Esophagus muscularis mucosa (tissue), 4 donors: Measurements from ENCODE around the gene ANGPTL5. TPM values are rescaled to one million over a fixed set of nuclear protein-coding genes. Genes with fewer than 3 reads are reported as not detected.

Experiments
- DNase-seq: peaks from one replicate; pipeline ENCODE4 v3.0.0-alpha.2; 2017; ENCODE audit errors: extremely low spot score
- H3K27ac ChIP-seq, 4 donors: fragments of 200-600 bp; sonication (generic); replicated peaks in 1 of 4; 1 replicate in 3 of 4; 2 replicates in 1 of 4; pipeline ENCODE4 v1.5.1; 2016 to 2019; ENCODE audit warnings: mild to moderate bottlenecking in 1 of 4
- H3K27me3 ChIP-seq, 4 donors: fragments of 200-600 bp; sonication (generic); one replicate each; pipeline versions ENCODE4 v1.5.1 to v1.6.0; 2016 to 2019
- H3K36me3 ChIP-seq, 4 donors: fragments of 200-600 bp; sonication (generic); one replicate each; pipeline ENCODE4 v1.5.1; 2016 to 2019
- H3K4me1 ChIP-seq, 4 donors: fragments of 200-600 bp; sonication (generic); one replicate each; pipeline ENCODE4 v1.5.1; 2016 to 2019
- H3K4me3 ChIP-seq, 4 donors: fragments of 200-600 bp; sonication (generic); 1 replicate in 2 of 4; 2 replicates in 2 of 4; pipeline ENCODE4 v1.5.1; 2016 to 2019; ENCODE audit warnings: mild to moderate bottlenecking in 4 of 4, moderate library complexity in 1 of 4
- H3K9me3 ChIP-seq, 4 donors: fragments of 200-600 bp; sonication (generic); 1 replicate in 3 of 4; 2 replicates in 1 of 4; pipeline ENCODE4 v1.5.1; 2016 to 2019
- EP300 ChIP-seq: sonication (generic); formaldehyde crosslinking; IDR thresholded peaks from one replicate; pipeline ENCODE4 v1.6.1; 2017; ENCODE audit warnings: antibody characterized with exemption
- POLR2A ChIP-seq: fragments of 450-650 bp; IDR thresholded peaks from one replicate; pipeline ENCODE4 v1.6.1; 2017; ENCODE audit warnings: antibody characterized with exemption, moderate library complexity, mild to moderate bottlenecking, low read depth
- POLR2AphosphoS5 ChIP-seq, 2 donors: sonication (generic); formaldehyde crosslinking; IDR thresholded peaks; one replicate each; pipeline ENCODE4 v1.6.1; 2017; ENCODE audit warnings: antibody characterized with exemption in 2 of 2
- whole genome bisulfite sequencing: methylation state at CpG from one replicate; pipeline ENCODE4 v1.1.5; 2018; 5-methylcytosine and 5-hydroxymethylcytosine counted together
- intact Hi-C: fragments of 100-400 bp; cut with DNase I; formaldehyde crosslinking; loops from one replicate; pipeline ENCODE4 v1.15.1; 2023
- total RNA-seq, 4 donors: library from RNA; depleted of rRNA; stranded (reverse); fragments of >200 nt; gene quantifications; one replicate each; pipeline versions ENCODE4 v1.1.0 to v1.2.1, GENCODE V29; 2016
- TF ChIP-seq, protein P1 (sequence below), 3 experiments: fragments of 200-600 bp in 2 of 3; fragments of 450-650 bp in 1 of 3; sonication (generic) in 2 of 3; IDR thresholded peaks; one replicate each; pipeline ENCODE4 v1.5.1; 2017 to 2019; ENCODE audit warnings: antibody characterized with exemption in 3 of 3, mild to moderate bottlenecking in 2 of 3, moderate library complexity in 1 of 3

ANGPTL5 gene
- total RNA-seq, 4 donors from 2014 or later = 0.17 to 1.0 (median 0.62) TPM

DNA sequence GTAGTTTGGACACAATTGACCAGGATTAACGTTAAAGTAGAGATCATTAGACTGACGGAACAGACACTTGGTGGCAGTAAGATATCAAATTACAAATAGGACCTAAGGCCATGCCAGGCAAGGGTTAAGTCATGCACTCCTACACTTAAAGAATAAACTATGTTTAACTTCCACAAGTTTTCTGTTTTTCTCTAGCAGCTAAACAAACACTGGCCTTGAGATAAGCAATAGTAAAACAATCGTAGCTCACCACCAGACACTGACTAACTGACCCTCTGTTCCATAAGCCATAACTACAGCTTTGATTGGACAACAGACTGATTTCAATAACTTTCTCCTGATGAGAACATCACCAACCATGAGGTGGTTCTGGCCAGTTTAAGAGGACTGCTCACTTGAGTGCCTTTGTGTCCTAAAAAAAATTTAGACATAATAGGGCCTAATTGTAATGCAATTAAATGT is 3.5 kb downstream of the ANGPTL5 start:
- Histone ChIP-seq H3K36me3 (no peaks in the 10 kb centered on the region), H3K27me3 (no peaks in the 10 kb centered on the region), H3K9me3 (no peaks in the 10 kb centered on the region), H3K4me3 (no peak overlapping the region), H3K4me1 (peaks cover 11 to 33% (median 32%) of the 10 kb centered on the region in 4 donors), H3K27ac (peak overlapping the region; percentile 86 to 91 (median 87))
- TF ChIP-seq, protein P1, sequence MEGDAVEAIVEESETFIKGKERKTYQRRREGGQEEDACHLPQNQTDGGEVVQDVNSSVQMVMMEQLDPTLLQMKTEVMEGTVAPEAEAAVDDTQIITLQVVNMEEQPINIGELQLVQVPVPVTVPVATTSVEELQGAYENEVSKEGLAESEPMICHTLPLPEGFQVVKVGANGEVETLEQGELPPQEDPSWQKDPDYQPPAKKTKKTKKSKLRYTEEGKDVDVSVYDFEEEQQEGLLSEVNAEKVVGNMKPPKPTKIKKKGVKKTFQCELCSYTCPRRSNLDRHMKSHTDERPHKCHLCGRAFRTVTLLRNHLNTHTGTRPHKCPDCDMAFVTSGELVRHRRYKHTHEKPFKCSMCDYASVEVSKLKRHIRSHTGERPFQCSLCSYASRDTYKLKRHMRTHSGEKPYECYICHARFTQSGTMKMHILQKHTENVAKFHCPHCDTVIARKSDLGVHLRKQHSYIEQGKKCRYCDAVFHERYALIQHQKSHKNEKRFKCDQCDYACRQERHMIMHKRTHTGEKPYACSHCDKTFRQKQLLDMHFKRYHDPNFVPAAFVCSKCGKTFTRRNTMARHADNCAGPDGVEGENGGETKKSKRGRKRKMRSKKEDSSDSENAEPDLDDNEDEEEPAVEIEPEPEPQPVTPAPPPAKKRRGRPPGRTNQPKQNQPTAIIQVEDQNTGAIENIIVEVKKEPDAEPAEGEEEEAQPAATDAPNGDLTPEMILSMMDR (IDR thresholded peaks at IDR 0.05) = no peak
- no peak for TF ChIP-seq EP300
- no peak for TF ChIP-seq POLR2A
- TF ChIP-seq POLR2AphosphoS5 (IDR thresholded peaks at IDR 0.05) = no peak
- DNase-seq = no peak
- intact Hi-C loops = loop anchor here (5.0 kb wide), 1 partner anchor 36 kb away; no protein-coding TSS in a partner anchor
- 63% methylated on average over 3 of the region's 3 CpGs for WGBS

DNA sequence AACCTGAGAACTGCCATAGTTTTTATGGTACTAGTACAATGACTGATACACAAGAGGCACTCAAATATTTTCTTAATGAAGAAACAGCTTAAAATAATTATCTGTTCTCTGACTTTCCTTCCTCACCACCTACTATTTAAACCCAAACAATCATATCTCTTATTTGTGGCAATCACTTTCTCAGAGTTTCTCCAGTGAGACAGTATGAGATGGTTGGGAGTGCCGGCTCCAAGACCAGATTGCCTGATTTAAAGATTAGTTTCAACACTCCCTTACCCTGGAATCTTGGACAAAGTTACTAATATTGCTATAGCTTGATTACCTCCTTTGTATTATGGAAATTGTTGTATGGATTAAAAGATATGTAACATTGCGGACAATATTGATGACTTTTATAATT is 7.2 kb downstream of the ANGPTL5 start:
- WGBS = 96% methylated on average over 2 of the region's 2 CpGs
- peak overlapping the region in 2 of 4 donors; percentile 6 to 14 for H3K27ac ChIP-seq
- H3K4me3 ChIP-seq = no peak overlapping the region
- TF ChIP-seq, protein P1 (IDR thresholded peaks at IDR 0.05) = no peak
- TF ChIP-seq POLR2A (no peak), EP300 (no peak), POLR2AphosphoS5 (IDR thresholded peaks at IDR 0.05) (no peak)
- peaks cover 4 to 17% (median 10%) of the 10 kb centered on the region in 4 donors for H3K4me1 ChIP-seq
- H3K36me3 ChIP-seq = no peaks in the 10 kb centered on the region
- DNase-seq = no peak
- H3K27me3 ChIP-seq = no peaks in the 10 kb centered on the region
- H3K9me3 ChIP-seq = no peaks in the 10 kb centered on the region
- intact Hi-C loops = no loop called here

DNA sequence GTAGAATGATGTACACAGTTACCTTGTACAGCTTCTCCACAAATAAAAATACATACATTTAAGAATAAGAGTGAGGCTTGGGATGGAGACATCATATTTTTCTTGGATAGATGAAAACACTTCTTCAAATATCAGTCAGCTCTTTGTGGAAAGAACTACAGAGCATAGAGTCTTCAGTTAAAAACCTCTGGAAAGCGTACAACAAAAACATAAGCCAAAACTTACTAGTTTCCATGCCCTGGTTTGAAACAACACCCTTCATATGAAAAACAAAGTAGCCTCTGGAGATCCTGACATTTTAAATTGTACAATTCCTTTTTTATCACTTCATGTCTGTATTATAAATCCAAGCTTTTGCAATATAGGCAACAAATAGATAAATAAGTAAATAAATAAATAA is 8.5 kb downstream of the ANGPTL5 start:
- no peaks in the 10 kb centered on the region for H3K36me3 ChIP-seq
- TF ChIP-seq POLR2AphosphoS5 (IDR thresholded peaks at IDR 0.05) = no peak
- TF ChIP-seq, protein P1 (IDR thresholded peaks at IDR 0.05) = no peak
- H3K4me1 ChIP-seq = peaks cover 0 to 5% (median 0%) of the 10 kb centered on the region in 4 donors
- no peak overlapping the region for H3K27ac ChIP-seq
- no peak overlapping the region for H3K4me3 ChIP-seq
- 84% methylated on average over 1 of the region's 1 CpG for WGBS
- no peaks in the 10 kb centered on the region for H3K27me3 ChIP-seq
- intact Hi-C loops = no loop called here
- DNase-seq = no peak
- H3K9me3 ChIP-seq = no peaks in the 10 kb centered on the region

DNA sequence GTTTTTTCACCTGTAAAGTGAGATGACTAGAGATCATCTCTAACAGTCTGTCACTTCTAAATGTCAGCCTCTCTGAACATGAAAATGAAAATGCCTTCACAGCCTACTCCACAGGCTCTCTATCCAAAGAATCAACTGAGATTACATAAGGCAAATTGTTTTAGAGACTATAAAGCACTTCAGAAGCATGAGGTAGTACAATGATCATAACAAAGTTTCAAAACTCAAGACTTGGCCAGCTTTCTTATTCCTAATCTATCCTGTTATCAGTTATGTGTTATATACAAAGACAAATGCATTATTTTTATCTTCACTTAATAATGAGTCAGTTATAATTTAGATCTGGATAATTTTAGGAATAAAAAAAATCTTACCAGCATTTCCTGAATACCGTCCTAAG is 21.8 kb downstream of the ANGPTL5 start:
- Histone ChIP-seq H3K27ac (no peak overlapping the region), H3K36me3 (no peaks in the 10 kb centered on the region), H3K4me1 (no peaks in the 10 kb centered on the region), H3K27me3 (no peaks in the 10 kb centered on the region), H3K9me3 (no peaks in the 10 kb centered on the region), H3K4me3 (no peak overlapping the region)
- no peak for TF ChIP-seq POLR2AphosphoS5 (IDR thresholded peaks at IDR 0.05)
- TF ChIP-seq POLR2A = no peak
- no peak for TF ChIP-seq EP300
- TF ChIP-seq, protein P1 (IDR thresholded peaks at IDR 0.05) = no peak
- 46% methylated on average over 1 of the region's 1 CpG for WGBS
- DNase-seq = no peak
- intact Hi-C loops = no loop called here

DNA sequence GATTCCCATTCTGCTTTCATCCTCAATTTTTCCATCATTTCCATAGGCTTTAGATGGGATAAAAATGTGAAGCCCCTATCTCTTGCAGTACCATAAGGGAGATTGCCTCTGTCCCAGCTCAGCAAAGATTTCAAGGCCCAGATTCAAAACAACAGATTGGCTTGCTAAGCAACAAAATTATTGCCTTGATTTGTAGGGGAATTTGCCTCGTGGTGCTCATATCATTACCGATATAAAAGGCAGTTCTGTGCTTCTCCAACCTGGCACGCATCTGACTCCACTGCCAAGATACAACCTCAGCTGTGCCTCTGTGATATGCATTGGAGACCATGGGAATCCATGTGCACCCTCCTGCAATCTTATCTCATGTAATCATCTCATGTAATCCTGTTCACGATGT is 26.6 kb downstream of the ANGPTL5 start:
- Histone ChIP-seq H3K9me3 (no peaks in the 10 kb centered on the region), H3K4me1 (no peaks in the 10 kb centered on the region), H3K36me3 (no peaks in the 10 kb centered on the region), H3K4me3 (no peak overlapping the region), H3K27ac (no peak overlapping the region), H3K27me3 (no peaks in the 10 kb centered on the region)
- DNase-seq = no peak
- TF ChIP-seq EP300 (no peak), POLR2AphosphoS5 (IDR thresholded peaks at IDR 0.05) (no peak)
- TF ChIP-seq, protein P1 (IDR thresholded peaks at IDR 0.05) = no peak
- 91% methylated on average over 4 of the region's 4 CpGs for WGBS
- intact Hi-C loops = no loop called here
